Endothelial cell of umbilical vein (primary cell): ENCODE measurements around the gene S100Z.

Experiments
- EZH2 ChIP-seq: IDR thresholded peaks from 2 replicates; pipeline ENCODE4 v1.6.1; 2012; ENCODE audit warnings: borderline replicate concordance, low read depth, mild to moderate bottlenecking, moderate library complexity, low read length, inconsistent platforms; ENCODE audit not compliant: severe bottlenecking
- FOS ChIP-seq: IDR thresholded peaks from 2 replicates; pipeline ENCODE4 v1.6.1; 2011; ENCODE audit warnings: mild to moderate bottlenecking, low read length, moderate library complexity, borderline replicate concordance; ENCODE audit not compliant: insufficient read depth
- JUN ChIP-seq: IDR thresholded peaks from 2 replicates; pipeline ENCODE4 v1.6.1; 2011; ENCODE audit warnings: borderline replicate concordance, low read depth; ENCODE audit not compliant: insufficient read length, insufficient read depth
- POLR2AphosphoS5 ChIP-seq: IDR thresholded peaks from 2 replicates; pipeline ENCODE4 v1.6.1; 2012; ENCODE audit warnings: low read depth, mild to moderate bottlenecking, control low read depth, low read length, moderate library complexity; ENCODE audit not compliant: insufficient read depth
- TF ChIP-seq, protein P1 (sequence below), 2 donors: IDR thresholded peaks; 1 replicate in 1 of 2; 2 replicates in 1 of 2; pipeline ENCODE4 v1.5.1; 2011; ENCODE audit warnings: low read length in 2 of 2, mild to moderate bottlenecking in 2 of 2, moderate library complexity in 2 of 2, control low read depth in 1 of 2, inconsistent platforms in 1 of 2, low read depth in 1 of 2; ENCODE audit not compliant: insufficient read depth in 1 of 2; ENCODE audit errors: extremely low read depth in 1 of 2

DNA sequence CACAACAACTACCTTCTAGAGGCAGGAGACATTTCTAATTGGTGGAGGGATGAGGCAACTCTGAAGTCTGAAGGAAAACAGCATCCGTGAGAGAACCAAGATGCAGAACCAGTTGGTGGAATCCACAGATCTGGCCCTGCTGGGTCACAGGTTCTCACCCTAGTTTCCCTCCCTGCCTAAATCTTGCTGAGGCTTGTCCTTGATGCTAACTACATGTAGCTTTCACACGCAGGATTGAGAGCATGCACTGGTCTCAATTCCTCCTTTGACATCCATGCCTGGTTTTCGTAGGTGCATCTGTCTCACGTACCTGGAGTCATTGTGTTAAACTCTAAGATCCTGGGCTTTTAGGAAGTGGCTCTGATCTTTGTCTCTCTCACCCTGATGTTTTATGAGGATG lies 40.7 kb upstream of the S100Z start:
- TF ChIP-seq POLR2AphosphoS5 (no peak), EZH2 (no peak), JUN (no peak), FOS (no peak)
- TF ChIP-seq, protein P1, sequence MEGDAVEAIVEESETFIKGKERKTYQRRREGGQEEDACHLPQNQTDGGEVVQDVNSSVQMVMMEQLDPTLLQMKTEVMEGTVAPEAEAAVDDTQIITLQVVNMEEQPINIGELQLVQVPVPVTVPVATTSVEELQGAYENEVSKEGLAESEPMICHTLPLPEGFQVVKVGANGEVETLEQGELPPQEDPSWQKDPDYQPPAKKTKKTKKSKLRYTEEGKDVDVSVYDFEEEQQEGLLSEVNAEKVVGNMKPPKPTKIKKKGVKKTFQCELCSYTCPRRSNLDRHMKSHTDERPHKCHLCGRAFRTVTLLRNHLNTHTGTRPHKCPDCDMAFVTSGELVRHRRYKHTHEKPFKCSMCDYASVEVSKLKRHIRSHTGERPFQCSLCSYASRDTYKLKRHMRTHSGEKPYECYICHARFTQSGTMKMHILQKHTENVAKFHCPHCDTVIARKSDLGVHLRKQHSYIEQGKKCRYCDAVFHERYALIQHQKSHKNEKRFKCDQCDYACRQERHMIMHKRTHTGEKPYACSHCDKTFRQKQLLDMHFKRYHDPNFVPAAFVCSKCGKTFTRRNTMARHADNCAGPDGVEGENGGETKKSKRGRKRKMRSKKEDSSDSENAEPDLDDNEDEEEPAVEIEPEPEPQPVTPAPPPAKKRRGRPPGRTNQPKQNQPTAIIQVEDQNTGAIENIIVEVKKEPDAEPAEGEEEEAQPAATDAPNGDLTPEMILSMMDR (IDR thresholded peaks at IDR 0.05; ENCODE audit: extremely low read depth in 1 of 2, insufficient read depth in 1 of 2, low read depth in 1 of 2, low read length in 2 of 2) = no peak
